ENCODE data around the gene RAB26.
"Not testable (repeated sequence)": the region's sequence is repeated elsewhere in the genome, so short reads cannot be mapped to it uniquely, and the experiment has no call there.

Gene RAB26

DNA sequence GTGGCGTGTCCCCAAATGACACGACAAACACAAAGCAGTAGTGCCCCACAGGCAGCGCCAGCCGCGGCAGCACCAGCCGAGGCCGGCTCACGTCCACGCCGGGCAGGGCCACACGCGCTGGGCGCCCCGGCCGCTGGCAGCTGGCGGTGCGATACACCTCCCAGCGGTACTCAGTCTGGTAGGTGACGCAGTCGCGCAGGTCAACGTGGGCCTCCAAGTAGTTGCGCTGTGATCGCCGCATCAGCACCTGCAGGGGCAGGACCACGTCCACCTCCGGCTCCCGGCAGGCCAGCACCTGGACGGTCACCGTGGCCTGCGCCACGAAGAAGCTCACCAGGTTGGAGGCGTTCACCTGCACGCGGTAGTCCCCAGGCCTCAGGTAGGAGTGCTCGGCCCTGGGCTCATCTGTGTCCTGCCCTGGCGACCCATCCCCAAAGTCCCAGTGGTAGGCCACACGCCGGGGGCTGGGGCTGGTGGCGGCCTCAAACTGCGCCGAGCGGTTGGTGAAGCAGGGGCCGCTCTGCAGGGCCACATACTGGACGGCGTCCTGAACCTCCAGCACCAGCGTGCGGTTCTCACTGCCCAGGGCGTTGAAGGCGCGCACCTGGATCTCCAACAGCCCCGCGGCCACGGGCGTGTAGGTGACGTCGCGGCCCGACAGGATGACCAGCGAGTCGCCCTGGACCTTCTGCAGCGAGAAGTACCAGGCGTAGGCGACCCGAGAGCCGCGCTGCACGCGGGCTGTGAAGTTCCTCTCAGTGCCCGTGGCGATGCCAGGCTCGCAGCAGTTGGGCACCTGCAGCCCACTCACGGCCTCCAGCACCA, 39.8 kb upstream of the RAB26 start:
- not testable (repeated sequence) for H3K27ac ChIP-seq; H3K36me3 ChIP-seq (ENCODE audit: control insufficient read depth, insufficient read depth, low read length)

DNA sequence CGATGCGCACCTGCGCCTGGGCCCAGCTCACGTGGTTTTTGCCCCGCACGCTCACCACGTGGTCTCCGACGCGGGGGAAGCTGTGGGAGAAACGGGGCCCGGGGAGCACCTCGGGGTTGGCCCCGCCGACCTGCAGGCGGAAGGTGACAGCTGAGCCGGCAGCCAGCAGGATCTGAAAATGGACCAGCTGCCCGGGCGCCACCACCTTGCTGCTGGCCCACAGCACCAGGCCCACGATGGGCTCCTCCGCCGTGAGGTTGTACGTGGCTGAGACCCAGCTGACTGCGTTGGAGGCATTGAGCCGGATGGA, 39.2 kb upstream of the RAB26 start:
- H2AFZ ChIP-seq; H3K27me3 ChIP-seq (ENCODE audit: control insufficient read depth, insufficient read depth, low read length); H3K4me2 ChIP-seq (ENCODE audit: low read length); H3K4me3 ChIP-seq (ENCODE audit: low read depth, low read length); H3K9me3 ChIP-seq (ENCODE audit: control insufficient read depth, low read length); H3K79me2 ChIP-seq; H3K36me3 ChIP-seq (ENCODE audit: control insufficient read depth, insufficient read depth, low read length); H3K4me1 ChIP-seq; H3K9ac ChIP-seq; H3K27ac ChIP-seq: not testable (repeated sequence)

More for the DNA sequence above, 39.8 kb upstream of the RAB26 start:
- H2AFZ ChIP-seq; H3K4me3 ChIP-seq (ENCODE audit: low read depth, low read length); H3K9ac ChIP-seq; H3K9me3 ChIP-seq (ENCODE audit: control insufficient read depth, low read length); H3K4me1 ChIP-seq; H3K79me2 ChIP-seq; H3K4me2 ChIP-seq (ENCODE audit: low read length); H3K27me3 ChIP-seq (ENCODE audit: control insufficient read depth, insufficient read depth, low read length): not testable (repeated sequence)

DNA sequence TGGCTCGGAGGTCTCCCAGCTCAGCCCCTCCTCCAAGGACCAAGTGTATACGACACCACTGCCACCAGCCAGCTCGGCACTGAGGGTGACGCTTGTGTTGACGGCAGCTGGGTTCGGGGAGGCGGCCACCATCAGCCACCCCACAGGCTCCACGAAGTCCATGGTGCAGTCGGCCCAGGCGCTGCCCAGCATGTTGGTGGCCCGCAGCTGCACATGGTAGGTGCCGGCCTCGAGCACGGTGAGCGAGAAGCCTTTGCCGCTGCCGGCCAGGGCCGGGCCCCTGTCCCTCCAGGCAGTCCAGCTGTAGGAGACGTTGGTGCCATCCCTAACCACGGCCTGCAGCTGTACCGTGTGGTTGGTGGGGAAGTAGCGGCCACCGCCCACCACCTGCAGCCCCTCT, 38.6 kb upstream of the RAB26 start:
- not testable (repeated sequence) for H3K4me3 ChIP-seq (ENCODE audit: low read depth, low read length); H2AFZ ChIP-seq; H3K9ac ChIP-seq; H3K79me2 ChIP-seq; H3K4me2 ChIP-seq (ENCODE audit: low read length); H3K36me3 ChIP-seq (ENCODE audit: control insufficient read depth, insufficient read depth, low read length); H3K27ac ChIP-seq; H3K27me3 ChIP-seq (ENCODE audit: control insufficient read depth, insufficient read depth, low read length); H3K4me1 ChIP-seq; H3K9me3 ChIP-seq (ENCODE audit: control insufficient read depth, low read length)

DNA sequence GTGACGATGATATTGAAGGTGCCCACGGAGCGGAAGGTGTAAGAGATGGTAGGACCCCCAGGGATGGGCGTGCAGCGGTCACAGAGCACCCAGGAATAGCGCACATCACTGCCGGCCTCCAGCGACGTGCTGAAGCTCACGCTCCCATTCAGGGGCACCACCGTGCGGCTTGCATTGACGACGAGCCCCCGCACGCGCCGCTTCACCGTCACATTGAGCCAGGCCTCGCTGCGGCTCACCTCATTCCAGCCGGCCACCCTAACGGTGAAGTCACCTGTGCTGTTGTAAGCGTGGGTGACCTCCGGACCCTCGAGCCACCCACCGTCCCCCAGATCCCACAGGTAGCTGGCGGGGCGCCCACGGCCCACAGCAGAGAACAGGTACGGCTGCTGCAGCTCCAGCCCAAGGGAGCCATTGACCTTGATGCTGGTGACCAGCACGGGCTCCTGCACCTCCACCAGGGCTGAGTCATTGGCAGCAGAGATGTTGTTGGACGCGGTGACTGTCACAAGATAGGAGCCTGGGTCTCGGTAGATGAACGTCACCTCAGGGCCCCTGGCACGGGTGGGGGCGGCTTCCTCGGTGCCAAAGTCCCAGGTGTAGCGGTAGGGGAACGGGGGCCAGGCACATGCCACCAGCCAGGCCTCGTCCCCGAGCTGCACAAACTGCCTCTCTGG, 38.0 kb upstream of the RAB26 start:
- not testable (repeated sequence) for H3K4me2 ChIP-seq (ENCODE audit: low read length); H3K36me3 ChIP-seq (ENCODE audit: control insufficient read depth, insufficient read depth, low read length); H3K27me3 ChIP-seq (ENCODE audit: control insufficient read depth, insufficient read depth, low read length); H3K79me2 ChIP-seq; H2AFZ ChIP-seq; H3K4me3 ChIP-seq (ENCODE audit: low read depth, low read length); H3K9me3 ChIP-seq (ENCODE audit: control insufficient read depth, low read length); H3K4me1 ChIP-seq; H3K27ac ChIP-seq; H3K9ac ChIP-seq

DNA sequence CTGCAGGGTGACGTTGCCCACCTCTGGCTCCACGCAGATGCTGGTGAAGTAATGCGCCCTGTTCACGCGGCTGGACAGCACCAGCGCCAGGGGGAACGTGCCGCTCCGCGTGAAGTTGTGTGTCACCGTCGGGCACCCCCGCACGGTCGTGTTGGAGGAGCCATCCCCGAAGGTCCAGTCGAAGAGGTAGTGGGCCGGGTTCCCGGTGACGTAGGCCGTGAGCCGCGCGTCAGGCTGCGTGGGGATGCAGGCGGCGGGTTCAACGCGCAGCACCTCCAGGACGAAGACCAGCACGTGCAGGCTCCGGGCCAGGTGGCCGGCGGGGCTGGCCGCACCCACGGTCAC, 37.4 kb upstream of the RAB26 start:
- H2AFZ ChIP-seq; H3K36me3 ChIP-seq (ENCODE audit: control insufficient read depth, insufficient read depth, low read length); H3K79me2 ChIP-seq; H3K27ac ChIP-seq; H3K27me3 ChIP-seq (ENCODE audit: control insufficient read depth, insufficient read depth, low read length); H3K4me3 ChIP-seq (ENCODE audit: low read depth, low read length); H3K9ac ChIP-seq; H3K4me2 ChIP-seq (ENCODE audit: low read length); H3K4me1 ChIP-seq; H3K9me3 ChIP-seq (ENCODE audit: control insufficient read depth, low read length): not testable (repeated sequence)

DNA sequence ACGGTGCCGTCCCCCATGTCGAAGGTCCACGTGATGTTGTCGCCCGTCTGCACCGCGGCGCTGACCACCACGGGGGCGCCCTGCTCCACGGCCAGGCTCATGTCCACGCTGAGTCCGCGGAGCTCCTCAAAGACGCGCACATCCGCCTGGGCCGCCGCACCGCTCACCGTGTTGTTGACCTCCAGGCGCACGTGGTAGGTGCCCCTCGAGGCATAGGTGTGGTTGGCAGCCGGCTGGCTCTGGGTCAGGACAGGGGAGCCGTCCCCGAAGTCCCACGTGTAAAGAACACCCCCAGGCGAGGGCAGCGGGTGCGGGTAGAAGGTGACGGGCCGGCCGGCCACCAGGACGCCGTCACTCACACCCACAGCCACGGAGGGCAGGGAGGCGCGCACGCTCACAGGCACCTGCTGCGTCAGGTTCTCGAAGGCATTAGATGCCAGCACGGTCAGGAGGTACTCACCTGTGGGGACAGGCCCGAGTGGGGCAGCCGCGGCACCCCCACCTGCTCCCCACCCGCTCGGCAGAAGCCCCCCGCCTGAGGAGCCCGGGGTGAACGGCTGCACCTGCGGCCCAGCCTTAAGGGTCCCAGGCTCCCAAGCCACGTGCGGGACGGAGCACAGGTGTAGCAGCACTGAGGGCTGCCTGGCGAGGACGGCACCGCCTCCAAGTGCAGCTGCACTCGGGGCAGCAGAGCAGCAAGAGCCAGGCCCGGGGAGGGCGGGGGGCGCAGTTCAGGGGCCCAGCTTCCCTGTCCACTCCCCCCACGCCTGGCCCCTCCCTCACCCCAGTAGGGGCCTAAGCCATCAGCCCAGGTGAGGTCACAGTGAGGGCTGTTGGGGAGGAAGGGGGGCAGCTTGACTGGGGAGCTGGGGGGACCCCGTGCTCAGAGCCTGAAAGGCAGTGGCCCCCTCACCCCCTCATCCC, 36.8 kb upstream of the RAB26 start:
- H3K79me2 ChIP-seq; H3K9ac ChIP-seq; H3K4me1 ChIP-seq; H3K4me3 ChIP-seq (ENCODE audit: low read depth, low read length); H3K27ac ChIP-seq; H3K9me3 ChIP-seq (ENCODE audit: control insufficient read depth, low read length); H3K4me2 ChIP-seq (ENCODE audit: low read length); H3K27me3 ChIP-seq (ENCODE audit: control insufficient read depth, insufficient read depth, low read length); H2AFZ ChIP-seq; H3K36me3 ChIP-seq (ENCODE audit: control insufficient read depth, insufficient read depth, low read length): not testable (repeated sequence)

DNA sequence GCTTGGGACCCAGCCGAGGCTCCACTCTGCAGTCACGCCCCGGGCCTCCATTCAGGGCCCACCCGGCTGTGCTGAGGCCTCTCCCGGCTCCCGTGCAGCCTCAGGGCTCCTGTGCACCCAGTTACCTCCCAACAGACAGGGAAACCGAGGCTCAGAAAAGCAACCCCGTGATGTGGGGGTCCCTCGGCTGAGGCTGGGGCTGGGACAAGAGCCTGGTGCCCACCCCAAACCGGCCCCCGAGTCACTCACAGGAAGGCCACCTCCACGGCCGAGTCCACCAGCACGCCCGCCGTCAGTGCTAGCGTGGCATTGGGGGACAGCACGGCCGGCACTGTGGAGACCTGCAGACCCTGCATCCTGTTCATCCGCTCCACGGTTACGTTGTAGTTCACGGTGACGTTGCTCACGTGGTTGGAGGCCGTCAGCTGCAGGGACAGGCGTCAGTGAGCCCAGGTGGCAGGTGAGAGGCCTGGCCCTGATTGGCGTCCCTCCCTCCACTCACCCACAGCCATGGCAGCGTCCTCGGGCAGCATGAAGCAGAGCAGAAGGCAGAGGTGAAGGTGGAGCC, 35.8 kb upstream of the RAB26 start:
- not testable (repeated sequence) for H3K4me2 ChIP-seq (ENCODE audit: low read length); H3K9me3 ChIP-seq (ENCODE audit: control insufficient read depth, low read length); H3K36me3 ChIP-seq (ENCODE audit: control insufficient read depth, insufficient read depth, low read length); H3K27ac ChIP-seq; H2AFZ ChIP-seq; H3K9ac ChIP-seq; H3K4me1 ChIP-seq; H3K79me2 ChIP-seq; H3K4me3 ChIP-seq (ENCODE audit: low read depth, low read length); H3K27me3 ChIP-seq (ENCODE audit: control insufficient read depth, insufficient read depth, low read length)

DNA sequence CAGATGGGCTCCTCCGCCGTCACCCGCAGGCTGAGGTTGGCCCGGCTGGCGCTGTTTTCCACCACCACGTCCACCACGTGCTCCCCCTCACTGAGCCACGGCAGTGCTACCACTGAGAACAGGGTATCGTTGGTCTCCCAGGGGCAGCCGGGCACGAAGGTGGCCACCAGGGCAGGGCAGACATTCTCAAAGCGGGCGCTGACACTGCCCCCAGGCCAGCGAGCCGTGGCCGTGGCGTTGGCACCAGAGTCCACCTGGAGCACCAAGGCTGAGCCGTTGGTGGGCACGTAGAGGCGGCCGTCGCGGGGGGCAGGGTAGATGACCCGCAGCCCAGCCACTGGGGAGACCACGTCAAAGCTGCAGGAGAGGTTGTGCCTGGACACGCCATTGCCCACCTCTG, 34.2 kb upstream of the RAB26 start:
- not testable (repeated sequence) for H3K36me3 ChIP-seq (ENCODE audit: control insufficient read depth, insufficient read depth, low read length); H3K4me2 ChIP-seq (ENCODE audit: low read length); H3K4me1 ChIP-seq; H3K9ac ChIP-seq; H3K27me3 ChIP-seq (ENCODE audit: control insufficient read depth, insufficient read depth, low read length); H3K79me2 ChIP-seq; H3K9me3 ChIP-seq (ENCODE audit: control insufficient read depth, low read length); H3K27ac ChIP-seq; H2AFZ ChIP-seq; H3K4me3 ChIP-seq (ENCODE audit: low read depth, low read length)

DNA sequence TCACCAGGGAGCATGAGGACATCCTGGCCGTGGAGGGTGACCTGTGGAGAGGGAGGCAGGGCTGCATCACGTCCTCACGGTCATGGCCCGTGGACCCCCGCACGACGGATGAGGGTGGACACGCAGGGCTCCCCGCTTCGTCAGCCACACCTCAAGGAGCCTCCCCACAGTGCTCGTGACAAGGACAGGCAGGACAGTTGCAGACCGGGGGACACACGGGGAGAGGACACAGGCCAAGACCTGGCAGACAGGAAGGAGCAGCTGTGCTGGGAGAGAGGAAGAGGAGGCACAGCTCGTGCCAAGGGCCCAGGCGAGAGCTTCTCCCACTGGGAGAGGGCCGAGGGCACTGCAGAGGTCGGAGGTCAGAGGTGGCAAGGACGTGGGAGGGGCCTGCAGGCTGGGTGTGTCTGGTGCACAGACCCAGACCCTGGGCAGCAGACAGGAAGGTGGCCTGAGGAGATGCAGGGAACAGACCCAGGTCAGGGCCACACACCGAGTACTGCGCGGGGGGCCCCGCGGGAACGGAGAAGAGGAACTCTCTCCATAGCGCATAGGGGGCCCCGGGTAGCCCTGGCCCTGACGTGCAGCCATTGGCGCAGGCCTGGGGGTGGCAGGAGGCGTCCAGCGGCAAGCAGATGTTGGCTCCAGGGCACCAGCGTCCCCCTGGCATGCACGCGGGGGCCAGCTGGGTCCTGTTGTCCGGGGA, 33.4 kb upstream of the RAB26 start:
- H2AFZ ChIP-seq; H3K36me3 ChIP-seq (ENCODE audit: control insufficient read depth, insufficient read depth, low read length); H3K4me3 ChIP-seq (ENCODE audit: low read depth, low read length); H3K9me3 ChIP-seq (ENCODE audit: control insufficient read depth, low read length); H3K27ac ChIP-seq; H3K4me2 ChIP-seq (ENCODE audit: low read length); H3K4me1 ChIP-seq; H3K9ac ChIP-seq; H3K79me2 ChIP-seq; H3K27me3 ChIP-seq (ENCODE audit: control insufficient read depth, insufficient read depth, low read length): not testable (repeated sequence)

Data from parathyroid adenoma (tissue), 2 donors.